IMR-90 (cell line): Measurements from ENCODE around the gene SYNM. TPM values are rescaled to one million over a fixed set of nuclear protein-coding genes. Genes with fewer than 3 reads are reported as not detected.

Source experiments
- ATAC-seq: fragments of 200-7000 bp; cut with Tn5 transposase; 2 replicates; pipeline ENCODE4 v1.9.1; 2020; ENCODE audit warnings: low read depth, mild to moderate bottlenecking, moderate library complexity
- BruUV-seq: library from RNA; stranded (reverse); fragments of 400-500 nt; replicated peaks from 2 replicates; lab custom pipeline; 2021; lab: Mats Ljungman, UMichigan
- CTCF ChIA-PET: fragments of 300-600 bp; formaldehyde crosslinking; extraction: SDS; loops from one replicate; lab custom pipeline; 2021; ENCODE audit warnings: antibody characterized with exemption; lab: Yijun Ruan, JAX
- POLR2A ChIA-PET: fragments of 300-600 bp; sonication (Branson Sonifier 250); formaldehyde crosslinking; loops from one replicate; lab custom pipeline; 2022; ENCODE audit warnings: antibody characterized with exemption; ENCODE audit not compliant: unreplicated experiment; lab: Charles Lee
- DNase-seq: peaks from one replicate; pipeline ENCODE4 v3.0.0; 2013
- H2AFZ ChIP-seq: replicated peaks from 2 replicates; pipeline ENCODE3; 2013; ENCODE audit warnings: low read length, mild to moderate bottlenecking; ENCODE audit not compliant: poor library complexity
- H2AK5ac ChIP-seq: 2 replicates; pipeline ENCODE4 v1.6.1; 2013; ENCODE audit warnings: low read depth, low read length, inconsistent platforms
- H2AK9ac ChIP-seq: replicated peaks from 2 replicates; pipeline ENCODE3; 2013; ENCODE audit warnings: mild to moderate bottlenecking, low read depth, low read length, moderate library complexity; ENCODE audit not compliant: poor library complexity
- H2BK120ac ChIP-seq: 2 replicates; pipeline ENCODE4 v1.6.1; 2013; ENCODE audit warnings: low read depth, low read length, inconsistent platforms
- H2BK15ac ChIP-seq: 3 replicates; pipeline ENCODE4 v1.6.1; 2013; ENCODE audit warnings: low read depth, low read length, inconsistent platforms
- H2BK20ac ChIP-seq: 2 replicates; pipeline ENCODE4 v1.6.1; 2013; ENCODE audit warnings: low read depth, mild to moderate bottlenecking, inconsistent platforms, low read length, moderate library complexity
- H2BK5ac ChIP-seq: 2 replicates; pipeline ENCODE4 v1.6.1; 2013; ENCODE audit warnings: mild to moderate bottlenecking, low read depth, low read length, inconsistent platforms; ENCODE audit not compliant: poor library complexity, severe bottlenecking
- H3K14ac ChIP-seq: replicated peaks from 2 replicates; pipeline ENCODE4 v1.6.1; 2013; ENCODE audit warnings: low read depth, low read length, inconsistent platforms
- H3K18ac ChIP-seq: 2 replicates; pipeline ENCODE4 v1.6.1; 2013; ENCODE audit warnings: low read depth, low read length, control low read depth
- H3K23ac ChIP-seq: 2 replicates; pipeline ENCODE4 v1.6.1; 2013; ENCODE audit warnings: low read depth, low read length, inconsistent platforms
- H3K27ac ChIP-seq: 2 replicates; pipeline ENCODE4 v1.5.1; 2013; ENCODE audit warnings: mild to moderate bottlenecking, control low read depth, low read length; ENCODE audit not compliant: insufficient read depth
- H3K27me3 ChIP-seq: 2 replicates; pipeline ENCODE4 v1.6.1; 2013; ENCODE audit warnings: low read length; ENCODE audit not compliant: control insufficient read depth, insufficient read depth
- H3K36me3 ChIP-seq: 2 replicates; pipeline ENCODE4 v1.6.1; 2013; ENCODE audit warnings: low read length, mixed read lengths; ENCODE audit not compliant: control insufficient read depth, insufficient read depth
- H3K4ac ChIP-seq: 2 replicates; pipeline ENCODE4 v1.6.1; 2013; ENCODE audit warnings: low read depth, low read length, inconsistent platforms
- H3K4me1 ChIP-seq: 2 replicates; pipeline ENCODE4 v1.6.1; 2013; ENCODE audit warnings: low read length, mixed read lengths; ENCODE audit not compliant: control insufficient read depth, insufficient read depth
- H3K4me2 ChIP-seq: 2 replicates; pipeline ENCODE4 v1.6.1; 2013; ENCODE audit warnings: low read depth, mild to moderate bottlenecking, control low read depth, low read length, moderate library complexity
- H3K4me3 ChIP-seq: 2 replicates; pipeline ENCODE4 v1.5.1; 2013; ENCODE audit warnings: low read depth, mild to moderate bottlenecking, control low read depth, low read length, moderate library complexity; ENCODE audit not compliant: insufficient read depth
- H3K56ac ChIP-seq: 2 replicates; pipeline ENCODE4 v1.6.1; 2013; ENCODE audit warnings: low read length, inconsistent platforms; ENCODE audit not compliant: insufficient read depth; ENCODE audit errors: extremely low read depth
- H3K79me1 ChIP-seq, 2 experiments: 2 replicates each; pipeline ENCODE4 v1.6.1; 2013; ENCODE audit warnings: low read length in 2 of 2, inconsistent platforms in 1 of 2, low read depth in 1 of 2
- H3K9ac ChIP-seq: 2 replicates; pipeline ENCODE4 v1.6.1; 2013; ENCODE audit warnings: low read depth, low read length, control low read depth
- H3K9me1 ChIP-seq: 2 replicates; pipeline ENCODE4 v1.6.1; 2013; ENCODE audit warnings: low read length, inconsistent platforms; ENCODE audit not compliant: insufficient read depth
- H3K9me3 ChIP-seq: 2 replicates; pipeline ENCODE4 v1.6.1; 2013; ENCODE audit warnings: low read length; ENCODE audit not compliant: control insufficient read depth, insufficient read depth
- H4K20me1 ChIP-seq: 2 replicates; pipeline ENCODE4 v1.6.1; 2013; ENCODE audit warnings: low read length, inconsistent platforms; ENCODE audit not compliant: insufficient read depth
- H4K5ac ChIP-seq: 2 replicates; pipeline ENCODE4 v1.6.1; 2013; ENCODE audit warnings: mild to moderate bottlenecking, low read depth, low read length, control low read depth
- H4K8ac ChIP-seq, 2 experiments: 2 replicates each; pipeline ENCODE4 v1.6.1; 2013; ENCODE audit warnings: low read depth in 2 of 2, low read length in 2 of 2, control low read depth in 1 of 2, inconsistent platforms in 1 of 2
- H4K91ac ChIP-seq: 2 replicates; pipeline ENCODE4 v1.6.1; 2013; ENCODE audit warnings: low read depth, low read length, inconsistent platforms; ENCODE audit not compliant: insufficient read depth
- CEBPB ChIP-seq: IDR thresholded peaks from 2 replicates; pipeline ENCODE4 v1.6.1; 2012; ENCODE audit warnings: low read depth, low read length, improper control_type of control experiment
- CHD1 ChIP-seq: IDR thresholded peaks from 2 replicates; pipeline ENCODE4 v1.6.1; 2012; ENCODE audit warnings: low read depth, low read length, improper control_type of control experiment
- CTCF ChIP-seq: conservative IDR thresholded peaks from 2 replicates; pipeline ENCODE4 v1.5.1; 2012; ENCODE audit warnings: mild to moderate bottlenecking, low read depth, low read length, improper control_type of control experiment
- FOS ChIP-seq: fragments of 150-350 bp; IDR thresholded peaks from 2 replicates; pipeline ENCODE4 v1.6.1; 2016; ENCODE audit warnings: low read depth, low read length
- MAFK ChIP-seq: IDR thresholded peaks from 2 replicates; pipeline ENCODE4 v1.6.1; 2012; ENCODE audit warnings: low read depth, low read length, improper control_type of control experiment
- MAZ ChIP-seq: IDR thresholded peaks from 2 replicates; pipeline ENCODE4 v1.6.1; 2012; ENCODE audit warnings: low read depth, mild to moderate bottlenecking, low read length, improper control_type of control experiment, moderate library complexity, borderline replicate concordance
- POLR2A ChIP-seq: IDR thresholded peaks from 2 replicates; pipeline ENCODE4 v1.6.1; 2012; ENCODE audit warnings: mild to moderate bottlenecking, low read depth, low read length
- RAD21 ChIP-seq: IDR thresholded peaks from 2 replicates; pipeline ENCODE4 v1.6.1; 2012; ENCODE audit warnings: low read length, improper control_type of control experiment
- RFX5 ChIP-seq: IDR thresholded peaks from 2 replicates; pipeline ENCODE4 v1.8.0; 2012; ENCODE audit warnings: low read depth, mild to moderate bottlenecking, low read length, moderate library complexity
- WGBS, 2 experiments: methylation state at CpG; one replicate each; pipeline versions ENCODE4 v1.1.5 to v1.1.7; 2013; ENCODE audit warnings: missing lambda C conversion rate in 2 of 2; ENCODE audit not compliant: insufficient read length in 1 of 2; ENCODE audit errors: extremely low coverage in 2 of 2; 5-methylcytosine and 5-hydroxymethylcytosine counted together
- dilution Hi-C: fragments of 300-500 bp; cut with HindIII; formaldehyde crosslinking; loops from one replicate; pipeline ENCODE4 v1.14.3; 2018; ENCODE audit warnings: low sequenced_read_pairs; ENCODE audit not compliant: unreplicated experiment
- in situ Hi-C: fragments of 300-500 bp; cut with MboI; formaldehyde crosslinking; loops from 3 replicates; pipeline ENCODE4 v1.14.3; 2019; ENCODE audit warnings: low sequenced_read_pairs, inconsistent platforms, mixed read lengths
- intact Hi-C: fragments of 100-400 bp; cut with micrococcal nuclease; formaldehyde crosslinking; loops from 2 replicates; pipeline ENCODE4 v1.10.0; 2022
- polyA plus RNA-seq, 3 experiments: library from polyadenylated mRNA; depleted of rRNA; stranded (reverse); fragments of >200 nt; gene quantifications; 2 replicates each; pipeline ENCODE4 v1.2.3, GENCODE V29; 2012; ENCODE audit warnings: low replicate concordance in 1 of 3
- total RNA-seq: library from RNA; depleted of rRNA; stranded (reverse); fragments of >200 nt; gene quantifications from 2 replicates; pipeline ENCODE4 v1.2.3, GENCODE V29; 2012

The SYNM gene
- total and polyA plus RNA-seq, 2 of the 4 experiments (the other 2 are of a cell fraction) = 2.1 to 3.4 TPM

GRCh38 chr15:99141943-99142342 lies 37.1 kb downstream of the SYNM start:
- no peak overlapping the region for H3K18ac ChIP-seq
- no peak overlapping the region for H3K23ac ChIP-seq
- H2BK15ac ChIP-seq = no peak overlapping the region
- ATAC-seq = no peak
- ChIA-PET POLR2A (no interaction called here), CTCF (interaction anchor here (1.0 kb wide), 1 partner anchor 40 kb away, joined by 3 read pairs; no protein-coding TSS in a partner anchor)
- peaks cover 16% of the 10 kb centered on the region; the same call in 1 of the 2 replicates for H3K9me1 ChIP-seq
- no peak overlapping the region for H3K4ac ChIP-seq
- no peak overlapping the region; the same call in 1 of the 2 replicates for H3K14ac ChIP-seq
- H3K9ac ChIP-seq = no peak overlapping the region
- no peaks in the 10 kb centered on the region for H4K20me1 ChIP-seq
- H4K91ac ChIP-seq = no peak overlapping the region
- H2AK9ac ChIP-seq = no peak overlapping the region
- H3K36me3 ChIP-seq = peaks cover 8% of the 10 kb centered on the region
- no peak overlapping the region for H2BK120ac ChIP-seq
- in situ Hi-C loops = no loop called here
- no peak overlapping the region for H2BK20ac ChIP-seq
- TF ChIP-seq CEBPB (no peak), RAD21 (no peak), CHD1 (no peak), MAFK (no peak), RFX5 (no peak), MAZ (no peak), POLR2A (no peak), CTCF (no peak), FOS (no peak)
- H4K5ac ChIP-seq = no peak overlapping the region
- no peak overlapping the region for H2AK5ac ChIP-seq
- no peak for DNase-seq
- H4K8ac ChIP-seq = no peak overlapping the region
- BruUV-seq = no TSS peak
- intact Hi-C loops = no loop called here
- dilution Hi-C loops = no loop called here
- no peaks in the 10 kb centered on the region for H3K27me3 ChIP-seq
- H3K9me3 ChIP-seq = no peaks in the 10 kb centered on the region
- no peak overlapping the region for H3K4me2 ChIP-seq
- no peak overlapping the region for H3K56ac ChIP-seq
- H3K4me1 ChIP-seq = peaks cover 9% of the 10 kb centered on the region
- H2BK5ac ChIP-seq = no peak overlapping the region
- no peak overlapping the region for H3K27ac ChIP-seq
- H3K79me1 ChIP-seq = no peaks in the 10 kb centered on the region; a peak in 1 of 4 replicates
- no peak overlapping the region for H2AFZ ChIP-seq
- H3K4me3 ChIP-seq = no peak overlapping the region
- no CpG with 5 or more reads among the region's 4 CpGs for WGBS, 2 experiments
